Activated CD8-positive, alpha-beta T cell treated with anti-CD3 and anti-CD28 coated beads for 36 hours (primary cell): ENCODE data around the gene DKK3. TPM values are rescaled to one million over a fixed set of nuclear protein-coding genes. Genes with fewer than 3 reads are reported as not detected.

ENCODE experiments used
- ATAC-seq: fragments of 200-7000 bp; cut with Tn5 transposase; one replicate; pipeline ENCODE4 v1.10.0; 2021; ENCODE audit warnings: mild to moderate bottlenecking, moderate library complexity
- CTCF ChIA-PET: fragments of 350-600 bp; sonication (Branson Sonifier 250); formaldehyde crosslinking; loops from one replicate; lab custom pipeline; 2021; ENCODE audit warnings: antibody characterized with exemption; lab: Charles Lee
- POLR2A ChIA-PET: fragments of 350-600 bp; sonication (Branson Sonifier 250); formaldehyde crosslinking; loops from one replicate; lab custom pipeline; 2021; ENCODE audit warnings: antibody characterized with exemption; lab: Charles Lee
- DNase-seq: peaks from one replicate; pipeline ENCODE4 v3.0.0-alpha.2; 2020
- H3K27ac Mint-ChIP-seq: one replicate; pipeline ENCODE4 v1.8.0; 2021; ENCODE audit warnings: mild to moderate bottlenecking, mixed read lengths
- H3K27me3 Mint-ChIP-seq: one replicate; pipeline ENCODE4 v1.8.0; 2021; ENCODE audit warnings: mixed read lengths
- H3K36me3 Mint-ChIP-seq: one replicate; pipeline ENCODE4 v1.8.0; 2021; ENCODE audit warnings: low read depth, mixed read lengths
- H3K4me1 Mint-ChIP-seq: one replicate; pipeline ENCODE4 v1.8.0; 2021; ENCODE audit warnings: low read depth, mixed read lengths
- H3K4me3 Mint-ChIP-seq: one replicate; pipeline ENCODE4 v1.8.0; 2021; ENCODE audit warnings: mild to moderate bottlenecking, moderate library complexity, mixed read lengths
- H3K9me3 Mint-ChIP-seq: one replicate; pipeline ENCODE4 v1.8.0; 2021; ENCODE audit warnings: mixed read lengths
- CTCF ChIP-seq: fragments of 200-600 bp; IDR thresholded peaks from one replicate; pipeline ENCODE4 v1.8.0; 2022; ENCODE audit warnings: antibody characterized with exemption, mild to moderate bottlenecking
- intact Hi-C: fragments of 100-400 bp; cut with micrococcal nuclease; formaldehyde crosslinking; loops from one replicate; pipeline ENCODE4 v1.10.0; 2022
- total RNA-seq, 2 experiments: library from RNA; stranded (reverse); gene quantifications; one replicate each; pipeline ENCODE4 v1.2.3, GENCODE V29; 2021

DKK3 gene
- total RNA-seq, 2 experiments from 2014 or later: not detected

DNA sequence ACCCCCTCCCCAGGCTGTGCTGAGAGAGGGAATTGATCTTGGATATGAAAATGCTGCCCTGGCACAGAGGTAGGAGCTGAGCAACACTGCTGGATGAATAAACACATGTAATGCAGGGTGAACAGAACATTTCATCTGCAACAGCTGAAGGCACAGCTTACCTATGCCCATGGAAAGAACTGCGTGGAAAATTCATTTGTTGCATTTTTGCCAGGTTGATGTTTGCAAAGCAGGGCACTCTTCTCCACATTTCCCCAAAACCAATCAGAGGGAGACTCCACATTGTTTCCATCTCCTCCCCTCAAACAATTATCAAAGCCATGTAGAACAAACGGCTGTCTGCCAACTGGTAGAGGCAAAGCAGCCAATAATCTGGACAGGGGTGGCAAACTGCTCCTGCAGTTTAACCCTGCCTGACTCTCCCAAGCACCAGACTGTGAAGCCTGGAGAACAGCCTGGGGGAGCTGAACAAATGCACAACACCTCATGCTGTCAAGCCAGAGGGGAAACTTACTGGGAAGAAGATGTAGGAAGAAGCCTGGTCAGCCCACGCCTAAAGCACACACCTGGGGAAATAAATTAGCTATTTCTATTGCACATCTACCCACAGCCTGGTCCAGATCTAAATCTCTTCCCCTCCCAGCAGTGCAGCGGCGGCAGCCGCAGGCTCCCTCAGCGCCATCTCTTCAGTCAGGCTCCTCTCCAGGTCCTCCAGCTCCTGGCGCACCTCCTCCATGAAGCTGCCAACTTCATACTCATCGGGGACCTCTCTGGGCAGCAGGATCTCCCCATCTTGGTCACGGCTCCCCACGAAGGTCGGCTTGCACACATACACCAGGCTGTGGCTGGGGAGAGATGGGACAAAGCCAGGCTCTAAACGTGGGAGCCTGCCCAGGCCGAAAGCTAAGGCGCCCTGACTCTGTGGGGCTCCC is 44.3 kb downstream of the DKK3 start:
- intact Hi-C loops: loop anchor here (10.0 kb wide), 1 partner anchor 169 kb away; no protein-coding TSS in a partner anchor
- no peaks in the 10 kb centered on the region for H3K9me3 Mint-ChIP-seq
- ATAC-seq (no peak), DNase-seq (no peak)
- POLR2A ChIA-PET: no interaction called here
- no peak overlapping the region for H3K27ac Mint-ChIP-seq
- H3K4me3 Mint-ChIP-seq: no peak overlapping the region
- H3K36me3 Mint-ChIP-seq: no peaks in the 10 kb centered on the region
- no peak for TF ChIP-seq CTCF
- H3K4me1 Mint-ChIP-seq: peaks cover 26% of the 10 kb centered on the region
- CTCF ChIA-PET: interaction anchor here (1.1 to 1.2 kb wide), 2 partner anchors 45 to 165 kb away, joined by 3 read pairs; partner anchors contain the start of gene DKK3
- no peaks in the 10 kb centered on the region for H3K27me3 Mint-ChIP-seq

GRCh38 chr11:11963067-11963466 is 45.4 kb downstream of the DKK3 start:
- Mint-ChIP-seq H3K9me3 (no peaks in the 10 kb centered on the region), H3K36me3 (no peaks in the 10 kb centered on the region), H3K4me1 (peaks cover 26% of the 10 kb centered on the region), H3K27ac (no peak overlapping the region), H3K4me3 (no peak overlapping the region), H3K27me3 (no peaks in the 10 kb centered on the region)
- TF ChIP-seq CTCF: no peak
- ChIA-PET CTCF (no interaction called here), POLR2A (no interaction called here)
- no peak for DNase-seq
- intact Hi-C loops: loop anchor here (10.0 kb wide), 1 partner anchor 168 kb away; no protein-coding TSS in a partner anchor
- ATAC-seq: no peak

DNA sequence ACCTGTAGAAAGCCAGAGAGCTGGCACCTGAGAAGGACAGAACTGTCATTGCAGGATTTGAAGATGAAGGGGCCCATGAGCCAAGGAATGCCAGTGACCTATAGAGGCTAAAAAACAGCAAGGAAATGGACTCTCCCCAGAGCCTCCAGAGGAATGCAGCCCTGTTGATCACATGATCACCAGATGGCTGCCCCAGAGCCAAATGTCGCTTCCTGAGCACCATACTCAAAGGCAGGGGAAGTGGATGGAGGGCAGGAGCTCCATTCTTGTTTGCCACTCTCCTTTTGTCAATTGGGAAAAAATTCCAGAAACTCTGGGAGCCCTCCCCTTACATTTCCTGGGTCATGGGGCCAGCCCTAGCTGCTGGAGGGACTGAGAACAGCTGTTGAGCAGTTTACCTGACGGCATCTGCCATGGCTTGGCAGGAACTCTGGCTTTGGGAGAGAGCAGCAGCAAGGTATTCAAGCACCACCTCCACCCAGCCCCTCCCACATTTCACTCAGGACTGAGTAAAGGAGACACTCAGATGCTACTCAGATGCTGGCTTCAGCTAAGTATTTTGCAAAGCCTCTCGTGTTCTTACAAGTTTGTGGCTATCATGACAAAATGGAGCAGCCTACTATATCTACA is 46.9 kb downstream of the DKK3 start:
- Mint-ChIP-seq H3K27me3 (no peaks in the 10 kb centered on the region), H3K4me3 (no peak overlapping the region), H3K9me3 (no peaks in the 10 kb centered on the region), H3K4me1 (peaks cover 24% of the 10 kb centered on the region), H3K36me3 (peaks cover 5% of the 10 kb centered on the region), H3K27ac (no peak overlapping the region)
- intact Hi-C loops: loop anchor here (10.0 kb wide), 1 partner anchor 167 kb away; no protein-coding TSS in a partner anchor
- DNase-seq: no peak
- ChIA-PET CTCF (interaction anchor here (0.8 to 1.6 kb wide), 4 partner anchors 40 to 162 kb away, joined by 3 to 8 read pairs (median 3); no protein-coding TSS in a partner anchor), POLR2A (no interaction called here)
- ATAC-seq: no peak
- no peak for TF ChIP-seq CTCF

DNA sequence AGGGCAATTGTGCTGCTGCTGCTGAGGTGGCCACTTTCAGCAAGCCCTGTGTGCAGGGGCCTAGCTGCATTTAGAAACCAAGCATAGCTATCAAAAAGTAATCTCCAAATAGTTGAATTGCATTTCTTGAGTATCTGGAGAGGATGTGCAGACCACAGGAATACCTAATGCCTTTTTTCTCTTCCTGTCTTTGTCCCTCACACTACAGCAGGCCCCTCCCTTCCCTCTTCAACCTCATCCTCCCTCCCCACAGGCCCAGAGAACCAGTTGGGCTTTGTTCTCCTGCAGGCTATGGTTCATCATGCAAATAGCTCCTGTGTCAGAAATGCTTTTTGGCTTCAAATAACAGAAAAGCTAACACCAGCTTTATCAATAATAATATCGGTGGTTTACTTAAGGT is 47.7 kb downstream of the DKK3 start:
- H3K36me3 Mint-ChIP-seq: peaks cover 11% of the 10 kb centered on the region
- ChIA-PET CTCF (interaction anchor here (1.0 to 1.8 kb wide), 3 partner anchors 12 to 161 kb away, joined by 3 to 8 read pairs (median 4); no protein-coding TSS in a partner anchor), POLR2A (no interaction called here)
- intact Hi-C loops: loop anchor here (10.0 kb wide), 1 partner anchor 166 kb away; no protein-coding TSS in a partner anchor
- DNase-seq (no peak), ATAC-seq (peak; percentile 67)
- no peak for TF ChIP-seq CTCF
- no peak overlapping the region for H3K4me3 Mint-ChIP-seq
- no peaks in the 10 kb centered on the region for H3K9me3 Mint-ChIP-seq
- no peak overlapping the region for H3K27ac Mint-ChIP-seq
- H3K4me1 Mint-ChIP-seq: peaks cover 24% of the 10 kb centered on the region
- no peaks in the 10 kb centered on the region for H3K27me3 Mint-ChIP-seq
